HG03175 (cell line): ENCODE results near the gene TMBIM6.

Experiments
- ATAC-seq: cut with Tn5 transposase; IDR thresholded peaks from one replicate; pipeline ENCODE4 v1.9.1; 2021; ENCODE audit warnings: mild to moderate bottlenecking, moderate library complexity; ENCODE audit not compliant: unreplicated experiment

The TMBIM6 gene

DNA sequence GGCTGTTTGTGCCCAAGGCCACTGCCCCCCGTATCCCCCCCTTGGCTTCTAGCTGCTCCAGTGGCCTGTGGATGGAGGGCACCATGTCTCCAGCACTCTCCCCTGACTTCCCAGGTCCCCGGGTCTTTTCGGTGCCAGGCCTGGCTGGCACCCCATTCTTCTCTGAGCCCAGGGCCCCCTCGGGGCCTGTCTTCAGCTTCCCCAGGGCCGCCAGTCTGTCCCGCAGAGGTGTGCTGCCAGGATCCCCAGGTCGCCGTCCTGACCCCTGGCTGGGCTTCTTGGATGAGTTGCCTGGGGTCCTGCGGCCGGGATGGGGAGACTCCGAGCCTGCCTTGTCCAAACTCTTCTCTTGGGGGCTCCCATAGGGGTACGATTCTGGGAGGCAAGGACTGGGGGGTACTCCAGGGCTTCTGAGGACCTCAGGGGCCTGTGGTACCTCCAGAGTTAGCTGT, 54.3 kb downstream of the TMBIM6 start:
- no peak for ATAC-seq

DNA sequence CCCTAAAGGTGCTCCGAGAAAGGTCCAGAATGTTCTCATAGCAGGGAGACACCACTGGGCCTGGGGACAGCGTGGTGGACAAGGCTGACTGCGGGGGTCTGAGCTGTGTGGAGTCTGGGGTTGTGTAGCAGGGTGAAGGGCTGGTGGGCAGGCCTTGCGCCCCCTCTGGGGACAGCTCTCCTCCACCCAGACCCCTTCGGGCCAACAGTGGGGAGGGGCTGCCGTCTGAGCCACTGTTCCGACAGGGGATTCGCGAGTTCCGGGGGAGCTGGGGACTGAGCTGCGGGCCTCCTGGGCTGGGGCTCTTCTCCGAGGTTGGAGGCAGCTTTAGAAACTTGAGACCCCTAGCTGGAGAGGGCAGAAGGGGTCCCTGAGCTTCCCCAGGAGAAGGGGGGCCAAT, 54.8 kb downstream of the TMBIM6 start:
- ATAC-seq: no peak

DNA sequence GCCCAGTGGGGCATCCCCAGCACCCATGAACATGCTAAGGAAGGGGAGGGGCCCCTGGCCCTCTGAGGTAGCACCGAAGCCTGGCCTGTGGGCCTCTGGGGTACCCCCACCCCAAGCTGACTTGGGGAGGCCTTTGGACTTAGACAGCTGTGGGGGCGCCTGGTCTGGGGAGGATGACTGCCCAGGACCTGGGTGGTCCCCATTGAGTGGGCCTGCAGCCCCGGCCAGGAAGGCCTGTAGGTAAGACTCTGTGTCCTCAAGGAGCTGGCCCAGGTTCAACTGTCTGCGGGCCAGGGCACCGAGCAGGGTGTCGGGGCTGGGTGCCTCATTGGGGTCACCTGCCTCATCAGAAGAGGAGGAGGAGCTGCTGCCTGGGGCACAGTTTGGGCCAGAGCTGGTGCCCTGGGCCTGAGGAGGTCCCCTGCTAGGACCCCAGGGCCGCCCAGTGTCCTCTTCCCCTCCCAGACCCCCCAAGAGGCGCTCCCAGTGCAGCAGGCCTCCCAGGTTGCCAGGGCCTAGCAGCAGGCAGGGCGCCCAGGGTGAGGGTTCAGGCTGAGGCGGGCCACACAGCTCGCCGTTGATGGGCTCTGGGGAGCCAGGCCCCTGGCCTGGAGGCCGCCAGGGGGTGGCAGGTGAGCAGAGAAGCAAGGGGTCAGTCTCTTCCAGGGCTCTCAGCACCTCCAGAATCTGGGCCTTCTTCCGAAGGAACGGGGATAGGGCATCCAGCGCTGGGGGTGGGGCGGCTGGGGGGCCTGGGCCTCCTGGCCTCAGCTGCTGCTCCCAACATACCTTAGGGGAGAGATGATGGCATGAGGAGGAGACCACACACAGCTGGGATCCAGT, 55.5 kb downstream of the TMBIM6 start:
- no peak for ATAC-seq

DNA sequence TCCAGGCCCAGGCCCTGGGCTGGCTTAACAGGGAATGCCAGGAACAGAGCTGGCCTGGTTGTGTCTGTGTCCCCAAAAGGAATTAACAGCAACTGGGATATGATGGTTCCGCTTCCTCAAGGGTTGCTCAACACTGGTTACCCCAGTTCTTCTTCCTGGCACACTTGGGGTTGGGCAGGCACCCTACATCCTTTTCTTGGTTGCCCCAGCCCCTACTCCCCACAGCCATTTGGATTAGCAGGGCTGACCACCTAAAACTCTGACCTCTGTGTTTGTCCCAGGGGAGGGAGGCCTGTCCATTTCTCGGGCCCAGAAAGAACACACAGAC, 56.1 kb downstream of the TMBIM6 start:
- ATAC-seq: no peak

GRCh38 chr12:49798248-49798647, 56.9 kb downstream of the TMBIM6 start:
- no peak for ATAC-seq

- ATAC-seq: no peak
These were observed 57.6 kb downstream of the TMBIM6 start for GRCh38 chr12:49798934-49799333.

GRCh38 chr12:49800421-49801140, 59.2 kb downstream of the TMBIM6 start:
- ATAC-seq: no peak

GRCh38 chr12:49801141-49802063, 60.0 kb downstream of the TMBIM6 start:
- no peak for ATAC-seq

DNA sequence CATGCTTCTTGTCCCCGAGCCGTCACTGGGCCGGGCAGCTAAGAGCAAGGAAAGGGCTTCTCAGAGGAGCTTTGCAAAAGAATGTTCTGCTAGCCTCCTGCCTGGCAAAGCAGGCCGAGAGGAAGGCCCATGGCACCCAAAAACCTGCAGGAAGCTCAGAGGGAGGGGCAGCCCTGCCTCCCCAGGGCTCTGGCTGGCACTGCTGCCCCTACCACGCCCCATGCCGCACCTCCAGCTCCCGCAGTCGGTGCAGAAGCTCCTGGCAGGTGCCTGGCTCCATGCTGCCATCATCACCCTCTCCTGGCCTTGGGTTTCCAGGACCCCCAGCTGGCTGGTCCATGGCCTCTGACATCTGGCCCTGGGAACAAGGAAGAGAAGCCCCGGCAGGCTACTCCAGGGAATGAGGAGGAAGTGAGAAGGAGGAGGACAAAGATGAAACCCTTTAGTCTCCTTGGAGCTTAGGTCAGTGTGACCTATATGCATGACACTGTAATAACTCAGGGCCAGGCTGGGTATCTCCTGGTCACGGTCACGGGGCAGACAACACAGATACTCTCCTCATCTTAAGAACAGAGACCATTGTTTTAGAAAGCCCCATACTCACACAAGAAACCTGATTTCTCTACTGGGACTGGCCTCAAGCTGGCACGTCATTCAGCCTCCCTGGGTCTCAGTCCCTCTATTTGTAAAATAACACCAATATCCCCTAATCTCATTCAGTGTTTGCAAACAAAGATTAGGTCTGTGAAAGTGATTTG, 62.5 kb downstream of the TMBIM6 start:
- ATAC-seq: no peak

- no peak for ATAC-seq
These were observed 63.5 kb downstream of the TMBIM6 start for GRCh38 chr12:49804821-49805220.

GRCh38 chr12:49805409-49805808, 64.1 kb downstream of the TMBIM6 start:
- ATAC-seq: no peak

DNA sequence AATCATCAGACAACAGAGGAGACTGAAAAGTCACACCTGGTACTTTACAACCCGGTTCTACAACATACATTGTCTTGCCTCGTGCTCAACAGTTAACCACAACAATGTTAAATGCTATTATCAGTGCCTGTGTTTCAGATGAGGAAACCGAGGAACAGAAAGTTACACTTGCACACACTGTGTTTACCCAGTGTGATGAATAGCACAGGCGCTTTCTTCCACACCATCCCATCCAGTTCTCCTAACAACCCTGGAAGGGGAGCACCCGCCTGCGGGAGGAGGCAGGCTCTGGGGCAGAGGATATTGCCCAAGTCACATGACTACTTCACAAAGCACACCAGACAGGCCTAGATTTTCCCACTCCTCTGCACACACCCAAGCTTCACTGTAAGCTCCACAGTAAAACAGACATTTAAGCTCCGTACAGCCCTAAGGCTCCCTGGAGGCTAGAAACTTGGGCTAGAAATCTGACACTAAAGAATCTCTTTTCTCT, 65.0 kb downstream of the TMBIM6 start:
- no peak for ATAC-seq

DNA sequence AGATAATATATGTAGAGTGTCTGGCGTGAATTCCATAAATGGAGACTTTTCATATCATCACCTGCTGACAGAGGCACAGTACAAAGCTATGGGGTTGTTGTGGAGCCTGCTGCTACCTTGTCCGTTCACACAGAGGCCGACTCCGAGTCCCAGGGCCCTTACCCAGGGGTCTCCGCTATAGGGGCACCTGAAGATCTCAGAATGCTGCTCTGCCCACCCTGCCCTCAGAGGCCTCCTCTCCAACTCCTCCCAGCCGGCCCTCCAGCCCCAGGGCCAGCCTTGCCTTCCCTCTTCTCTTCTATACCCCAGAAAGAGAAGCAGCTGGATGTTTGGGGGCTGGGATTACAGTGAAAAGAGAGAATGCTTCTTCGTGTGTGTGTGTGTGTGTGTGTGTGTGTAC, 65.5 kb downstream of the TMBIM6 start:
- ATAC-seq: no peak

DNA sequence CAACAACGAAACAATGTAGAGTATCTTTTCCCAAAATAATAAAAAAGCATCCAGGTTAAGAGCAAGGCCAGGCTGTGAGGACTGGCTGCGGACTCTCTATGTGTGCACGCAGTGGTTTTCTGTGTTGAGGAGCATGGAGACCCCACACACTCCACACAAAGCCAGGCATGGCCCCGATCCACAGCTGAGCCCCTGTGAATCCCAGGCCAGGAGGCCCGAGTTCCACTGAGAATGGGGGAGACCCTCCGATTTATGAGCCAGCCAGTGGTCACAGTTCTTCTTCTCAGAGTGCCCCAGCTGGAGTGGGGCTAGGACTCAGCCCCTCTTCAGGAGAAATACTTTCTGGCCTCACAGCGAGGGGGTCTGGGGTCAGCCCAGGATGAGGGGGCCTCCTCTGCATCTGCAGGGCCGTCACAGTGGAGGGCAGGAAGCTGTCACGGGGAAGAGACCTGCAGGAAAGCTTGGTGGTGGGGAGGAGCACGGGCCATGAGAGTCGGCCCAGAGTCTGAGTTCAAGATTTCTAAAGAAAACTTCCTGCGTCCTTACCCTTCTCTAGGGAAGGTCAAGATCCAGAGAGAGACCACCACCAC, 66.7 kb downstream of the TMBIM6 start:
- no peak for ATAC-seq

DNA sequence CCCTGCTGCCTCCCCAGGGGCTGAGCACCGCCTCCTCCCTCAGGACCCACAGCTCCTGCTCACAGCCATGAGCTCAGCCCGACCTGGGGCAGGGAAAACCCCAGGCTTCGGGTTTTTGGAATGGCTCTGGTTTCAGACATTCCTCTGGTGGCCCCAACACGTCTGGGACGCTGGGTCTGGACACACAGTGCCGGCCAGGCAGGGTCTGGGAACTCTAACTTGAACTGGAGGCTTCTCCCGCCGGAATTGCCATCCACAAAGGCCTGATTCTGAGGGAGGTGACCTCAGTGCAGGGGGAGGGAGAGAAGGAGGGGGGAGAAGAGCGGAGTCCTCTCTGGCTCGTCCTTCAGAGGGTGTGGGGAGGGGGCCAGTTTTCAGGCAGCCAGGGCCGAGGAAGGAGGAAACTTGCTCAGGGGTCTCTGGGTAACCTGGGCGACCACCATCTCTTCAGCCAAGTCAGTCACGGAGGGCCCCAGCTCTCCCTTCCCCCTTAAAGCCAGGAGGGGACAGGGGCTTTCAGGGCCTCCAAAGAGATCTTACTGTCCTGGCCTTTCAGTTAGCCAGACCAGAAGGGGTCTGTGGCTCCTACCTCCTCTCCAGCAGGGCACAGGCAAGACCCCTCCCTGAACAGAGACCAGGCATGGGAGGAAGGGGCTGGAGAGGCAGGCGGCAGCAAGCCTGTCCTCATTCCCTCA, 67.5 kb downstream of the TMBIM6 start:
- no peak for ATAC-seq

- no peak for ATAC-seq
These were observed 68.1 kb downstream of the TMBIM6 start for GRCh38 chr12:49809381-49809905.

DNA sequence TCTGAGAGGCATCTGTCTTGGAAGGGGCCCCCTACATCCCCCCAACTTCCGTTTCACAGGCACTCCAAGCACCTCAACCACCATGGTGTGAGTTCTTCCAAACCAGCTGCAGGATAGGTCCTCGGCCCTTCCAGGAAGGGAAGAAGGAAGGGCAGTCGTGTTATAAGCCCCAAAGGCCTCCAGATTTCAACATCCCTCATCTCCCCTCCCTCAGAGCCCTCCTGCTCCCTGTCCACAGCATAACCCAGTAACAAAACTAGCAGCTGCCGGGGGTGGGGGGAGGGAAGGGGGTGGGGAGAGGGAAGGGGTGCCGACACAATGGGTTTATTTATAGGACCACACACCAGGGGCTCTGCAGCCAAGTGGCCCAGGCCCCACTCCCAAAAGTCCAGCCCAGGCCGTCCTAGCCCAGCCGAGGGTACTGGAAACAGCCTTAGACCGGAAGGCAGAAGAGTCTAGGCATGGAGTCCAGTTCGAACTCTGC, 68.6 kb downstream of the TMBIM6 start:
- ATAC-seq: no peak

GRCh38 chr12:49811136-49811535, 69.8 kb downstream of the TMBIM6 start:
- no peak for ATAC-seq

- ATAC-seq: no peak
These were observed 70.6 kb downstream of the TMBIM6 start for GRCh38 chr12:49811961-49812401.
